ENCODE data around the gene HNRNPH1.

DNA sequence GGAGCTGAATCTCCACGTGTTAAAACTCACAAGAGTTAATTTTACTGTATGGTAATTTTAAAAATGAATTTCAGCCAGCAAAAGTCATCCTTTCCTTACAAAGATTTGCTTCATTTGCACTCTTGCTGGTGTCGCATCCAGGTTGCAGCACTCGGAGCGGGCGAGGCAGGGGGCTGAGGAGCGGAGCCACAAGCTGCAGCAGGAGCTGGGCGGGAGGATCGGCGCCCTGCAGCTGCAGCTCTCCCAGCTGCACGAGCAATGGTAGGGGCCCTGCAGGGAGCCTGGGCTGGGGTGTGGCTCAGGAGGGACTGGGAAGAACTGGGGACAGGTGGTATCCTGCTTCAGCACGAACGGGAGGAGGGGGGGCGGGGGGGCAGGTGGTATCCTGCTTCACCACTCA is 27.1 kb downstream of the HNRNPH1 start:
- TF ChIP-seq CTCF (IDR thresholded peaks at IDR 0.05; ENCODE audit: low read depth, low read length, poor library complexity, severe bottlenecking) (no peak), EZH2phosphoT487 (IDR thresholded peaks at IDR 0.05; ENCODE audit: borderline replicate concordance, low read length) (no peak)
